Natural killer cell (primary cell): ENCODE data around the gene DNAJC4. TPM values are rescaled to one million over a fixed set of nuclear protein-coding genes. Genes with fewer than 3 reads are reported as not detected.

Experiments used
- ATAC-seq, 3 donors: fragments of 150-1000 bp in 2 of 3; fragments of 200-7000 bp in 1 of 3; cut with Tn5 transposase; 1 replicate in 1 of 3; 2 replicates in 2 of 3; pipeline ENCODE4 v1.10.0; 2021; ENCODE audit warnings: mild to moderate bottlenecking in 2 of 3, moderate library complexity in 2 of 3
- DNase-seq, 2 donors: peaks; one replicate each; pipeline versions ENCODE4 v3.0.0 to v3.0.0-alpha.2; 2013 to 2021; ENCODE audit warnings: mixed read lengths in 1 of 2
- H3K27ac ChIP-seq: one replicate; pipeline ENCODE4 v1.5.1; 2013; ENCODE audit warnings: mild to moderate bottlenecking, low read length
- H3K27me3 ChIP-seq: one replicate; pipeline ENCODE4 v1.6.1; 2013; ENCODE audit warnings: low read length; ENCODE audit not compliant: control insufficient read depth, insufficient read depth
- H3K36me3 ChIP-seq: one replicate; pipeline ENCODE4 v1.6.1; 2013; ENCODE audit warnings: low read length; ENCODE audit not compliant: control insufficient read depth, insufficient read depth
- H3K4me1 ChIP-seq: one replicate; pipeline ENCODE4 v1.6.1; 2013; ENCODE audit warnings: low read length; ENCODE audit not compliant: control insufficient read depth, insufficient read depth
- H3K4me3 ChIP-seq: one replicate; pipeline ENCODE4 v1.5.1; 2013; ENCODE audit warnings: low read length
- H3K9me3 ChIP-seq: one replicate; pipeline ENCODE4 v1.6.1; 2013; ENCODE audit warnings: low read length; ENCODE audit not compliant: control insufficient read depth, insufficient read depth
- H3K27ac Mint-ChIP-seq, 2 donors: one replicate each; pipeline ENCODE4 v1.8.0; 2022; ENCODE audit warnings: mild to moderate bottlenecking in 2 of 2, mixed read lengths in 2 of 2, moderate library complexity in 1 of 2
- H3K27me3 Mint-ChIP-seq, 2 donors: one replicate each; pipeline ENCODE4 v1.8.0; 2022; ENCODE audit warnings: low read depth in 2 of 2, mixed read lengths in 2 of 2
- H3K36me3 Mint-ChIP-seq: one replicate; pipeline ENCODE4 v1.8.0; 2022; ENCODE audit warnings: mixed read lengths
- H3K4me1 Mint-ChIP-seq, 2 donors: one replicate each; pipeline ENCODE4 v1.8.0; 2022; ENCODE audit warnings: mixed read lengths in 2 of 2
- H3K4me3 Mint-ChIP-seq: one replicate; pipeline ENCODE4 v1.8.0; 2022; ENCODE audit warnings: mild to moderate bottlenecking, moderate library complexity, mixed read lengths
- H3K9me3 Mint-ChIP-seq, 2 donors: one replicate each; pipeline ENCODE4 v1.8.0; 2022; ENCODE audit warnings: mixed read lengths in 2 of 2
- WGBS: methylation state at CpG from one replicate; pipeline ENCODE4 v1.1.7; 2013; ENCODE audit warnings: missing lambda C conversion rate; ENCODE audit not compliant: insufficient coverage; 5-methylcytosine and 5-hydroxymethylcytosine counted together
- intact Hi-C: fragments of 100-400 bp; cut with micrococcal nuclease; formaldehyde crosslinking; loops from one replicate; pipeline ENCODE4 v1.14.2; 2022
- total RNA-seq, 4 donors: library from RNA; stranded (reverse); fragments of 120-200 nt in 1 of 4; gene quantifications; one replicate each; pipeline versions ENCODE4 v1.2.3 to v1.2.4, GENCODE V29; 2013 to 2022
- TF ChIP-seq, protein P1 (sequence below): fragments of 200-600 bp; IDR thresholded peaks from one replicate; pipeline ENCODE4 v1.8.0; 2022; ENCODE audit warnings: antibody characterized with exemption

The DNAJC4 gene
- total RNA-seq, 3 donors from 2014 or later (not counting 1 experiment from before 2014, with no cell fraction given): 45.0 to 47.0 (median 46.6) TPM

DNA sequence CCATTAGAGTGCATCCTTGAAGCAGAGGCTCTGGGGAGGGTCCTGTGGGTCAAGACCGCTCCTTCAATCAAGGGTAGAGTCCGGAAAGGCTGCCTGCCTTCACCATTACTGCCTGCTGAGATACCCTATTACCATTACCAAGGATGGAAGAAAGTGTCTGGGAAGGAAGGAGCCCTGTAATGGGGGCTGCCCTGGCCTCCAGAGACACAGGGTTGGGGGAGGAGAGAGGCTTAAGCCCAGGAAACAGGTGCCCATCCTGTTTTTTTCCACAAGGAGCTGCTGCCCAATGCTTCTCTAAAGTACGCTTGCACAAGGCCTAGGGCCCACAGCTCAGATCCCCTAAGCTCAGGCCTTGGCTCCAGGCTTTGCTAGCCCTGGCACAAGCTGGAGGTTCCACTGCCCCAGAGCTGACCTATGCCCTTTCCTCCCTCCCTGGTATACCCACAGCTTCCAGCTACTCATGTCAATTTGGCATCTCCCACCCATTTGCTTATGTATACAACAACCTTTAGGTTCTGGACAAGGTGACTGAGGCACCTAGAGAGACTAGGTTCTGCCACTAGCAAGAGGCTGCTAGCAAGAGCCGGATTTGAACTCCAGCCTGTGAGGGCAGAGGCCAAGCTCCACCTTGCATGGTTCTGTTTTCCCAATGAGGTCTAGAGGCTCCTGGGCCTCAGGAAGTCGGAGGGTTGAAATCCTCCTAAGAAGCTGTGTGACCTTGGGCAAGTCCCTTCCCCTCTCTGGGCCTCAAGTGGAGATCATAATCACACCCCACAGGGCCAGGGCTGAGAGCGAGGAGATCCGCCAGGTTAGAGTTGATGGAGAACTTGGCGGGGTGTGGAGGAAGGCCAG lies 19.4 kb downstream of the DNAJC4 start:
- Mint-ChIP-seq H3K27me3 (no peaks in the 10 kb centered on the region), H3K4me3 (peak overlapping the region; percentile 40), H3K36me3 (no peaks in the 10 kb centered on the region), H3K4me1 (peaks cover 14 to 41% of the 10 kb centered on the region in 2 donors), H3K9me3 (no peaks in the 10 kb centered on the region), H3K27ac (no peak overlapping the region)
- TF ChIP-seq, protein P1, sequence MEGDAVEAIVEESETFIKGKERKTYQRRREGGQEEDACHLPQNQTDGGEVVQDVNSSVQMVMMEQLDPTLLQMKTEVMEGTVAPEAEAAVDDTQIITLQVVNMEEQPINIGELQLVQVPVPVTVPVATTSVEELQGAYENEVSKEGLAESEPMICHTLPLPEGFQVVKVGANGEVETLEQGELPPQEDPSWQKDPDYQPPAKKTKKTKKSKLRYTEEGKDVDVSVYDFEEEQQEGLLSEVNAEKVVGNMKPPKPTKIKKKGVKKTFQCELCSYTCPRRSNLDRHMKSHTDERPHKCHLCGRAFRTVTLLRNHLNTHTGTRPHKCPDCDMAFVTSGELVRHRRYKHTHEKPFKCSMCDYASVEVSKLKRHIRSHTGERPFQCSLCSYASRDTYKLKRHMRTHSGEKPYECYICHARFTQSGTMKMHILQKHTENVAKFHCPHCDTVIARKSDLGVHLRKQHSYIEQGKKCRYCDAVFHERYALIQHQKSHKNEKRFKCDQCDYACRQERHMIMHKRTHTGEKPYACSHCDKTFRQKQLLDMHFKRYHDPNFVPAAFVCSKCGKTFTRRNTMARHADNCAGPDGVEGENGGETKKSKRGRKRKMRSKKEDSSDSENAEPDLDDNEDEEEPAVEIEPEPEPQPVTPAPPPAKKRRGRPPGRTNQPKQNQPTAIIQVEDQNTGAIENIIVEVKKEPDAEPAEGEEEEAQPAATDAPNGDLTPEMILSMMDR: no peak
- no peaks in the 10 kb centered on the region for H3K9me3 ChIP-seq
- no peaks in the 10 kb centered on the region for H3K36me3 ChIP-seq
- no peak for ATAC-seq
- intact Hi-C loops: loop anchor here (2.0 kb wide), 1 partner anchor 19 kb away; no protein-coding TSS in a partner anchor
- H3K4me1 ChIP-seq: peaks cover 54% of the 10 kb centered on the region
- no peak overlapping the region for H3K27ac ChIP-seq
- H3K27me3 ChIP-seq: no peaks in the 10 kb centered on the region
- H3K4me3 ChIP-seq: no peak overlapping the region
- DNase-seq: no peak
- 83% methylated on average over 6 of the region's 8 CpGs for WGBS

DNA sequence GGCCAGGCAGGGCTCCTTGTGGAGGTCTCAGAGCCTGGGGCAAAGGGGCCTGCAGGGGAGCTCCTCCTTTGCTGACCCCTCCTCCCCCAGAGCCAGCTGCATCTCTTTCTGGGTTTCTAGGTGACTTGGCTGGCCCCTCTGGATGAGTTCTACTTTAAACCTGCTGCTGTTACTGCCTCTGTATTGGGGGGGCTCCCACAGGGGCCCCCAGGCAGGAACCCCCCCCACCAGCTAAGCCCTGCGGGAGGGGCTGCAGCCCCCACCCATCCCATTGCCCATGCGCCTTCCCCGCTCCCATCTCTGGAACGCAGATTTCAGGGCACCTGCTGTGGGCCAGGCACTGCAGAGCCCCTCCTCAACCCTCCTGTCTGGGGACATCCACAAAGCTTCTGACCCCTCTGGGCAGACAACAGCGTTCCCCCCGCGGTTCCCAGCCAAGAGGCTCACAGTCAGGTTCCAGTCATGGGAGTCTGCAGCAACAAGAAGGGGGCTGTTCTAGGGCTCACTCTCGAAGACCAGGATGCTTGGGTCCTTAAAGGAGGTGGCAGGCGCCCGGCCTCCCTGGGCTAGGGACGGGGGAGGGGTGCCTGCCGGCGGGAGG lies 20.2 kb downstream of the DNAJC4 start:
- no peaks in the 10 kb centered on the region for H3K9me3 ChIP-seq
- H3K4me1 ChIP-seq: peaks cover 47% of the 10 kb centered on the region
- no peaks in the 10 kb centered on the region for H3K9me3 Mint-ChIP-seq
- H3K4me1 Mint-ChIP-seq: peaks cover 14 to 36% of the 10 kb centered on the region in 2 donors
- H3K4me3 ChIP-seq: peak overlapping the region; percentile 41
- no peaks in the 10 kb centered on the region for H3K36me3 Mint-ChIP-seq
- intact Hi-C loops: loop anchor here (1.0 to 2.0 kb wide), 2 partner anchors 18 to 51 kb away; no protein-coding TSS in a partner anchor
- no peak for DNase-seq
- H3K27me3 Mint-ChIP-seq: no peaks in the 10 kb centered on the region
- ATAC-seq: no peak
- no peak overlapping the region for H3K27ac ChIP-seq
- H3K27me3 ChIP-seq: no peaks in the 10 kb centered on the region
- TF ChIP-seq, protein P1: no peak
- 27% methylated on average over 13 of the region's 13 CpGs for WGBS
- H3K36me3 ChIP-seq: no peaks in the 10 kb centered on the region
- H3K27ac Mint-ChIP-seq: peak overlapping the region in 1 of 2 donors; percentile 18
- peak overlapping the region; percentile 77 for H3K4me3 Mint-ChIP-seq

DNA sequence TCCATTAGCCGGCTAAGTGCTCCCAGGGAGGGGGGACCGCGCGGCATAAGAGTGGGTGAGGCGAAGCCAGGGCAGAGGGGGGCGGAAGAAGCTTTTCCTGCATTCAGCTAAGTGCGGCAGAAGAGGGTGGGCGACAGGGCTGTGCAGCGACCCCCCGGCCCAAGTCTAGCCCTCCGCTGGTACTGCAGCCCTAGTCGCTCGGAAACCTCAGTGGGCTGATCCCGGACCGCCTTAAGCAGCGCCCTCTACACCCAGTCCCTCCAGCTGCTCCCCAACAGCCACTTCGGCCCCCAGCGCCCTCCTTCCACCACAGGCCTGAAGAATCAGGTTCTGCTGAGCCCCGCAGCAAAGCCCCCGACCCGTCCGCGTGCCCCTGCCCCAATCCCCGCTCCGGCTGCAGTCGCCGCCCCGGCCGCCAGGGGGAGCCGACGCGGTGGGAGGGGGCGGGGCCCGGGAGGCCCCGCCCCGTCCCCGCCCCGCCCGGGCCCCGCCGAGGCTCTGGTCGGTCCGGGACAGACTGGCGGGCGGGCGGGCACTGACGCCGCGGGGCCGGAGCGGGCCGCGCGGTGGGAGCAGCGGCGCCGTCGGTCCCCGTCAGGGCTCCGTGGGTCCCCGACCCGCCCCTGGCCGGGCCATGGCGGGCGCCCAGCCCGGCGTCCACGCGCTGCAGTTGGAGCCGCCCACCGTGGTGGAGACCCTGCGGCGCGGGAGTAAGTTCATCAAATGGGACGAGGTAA lies 20.8 kb downstream of the DNAJC4 start, which contains the start of gene PLCB3:
Gene PLCB3 (plus strand): TSS at position 515 of the 737 bp plus-strand sequence. CDS start 120 bp downstream, at position 635.
- Histone ChIP-seq H3K36me3 (no peaks in the 10 kb centered on the region), H3K27ac (no peak within 1 kb of the TSS), H3K4me1 (peaks cover 41% of the 10 kb centered on the region), H3K4me3 (peak within 1 kb of the TSS; percentile 58), H3K27me3 (no peaks in the 10 kb centered on the region), H3K9me3 (no peaks in the 10 kb centered on the region)
- TF ChIP-seq, protein P1: peak; percentile 78
- Mint-ChIP-seq H3K4me1 (peaks cover 14 to 30% of the 10 kb centered on the region in 2 donors), H3K36me3 (no peaks in the 10 kb centered on the region), H3K4me3 (peak within 1 kb of the TSS; percentile 86), H3K27ac (peak within 1 kb of the TSS in 1 of 2 donors; percentile 86), H3K9me3 (no peaks in the 10 kb centered on the region), H3K27me3 (no peaks in the 10 kb centered on the region)
- intact Hi-C loops: loop anchor here (1.0 to 2.0 kb wide), 2 partner anchors 18 to 50 kb away; no protein-coding TSS in a partner anchor
- under 1% methylated on average over 75 of the region's 75 CpGs for WGBS
- ATAC-seq (peak; percentile 72 to 86 (median 79)), DNase-seq (peak; percentile 67 to 77)
